K562 (cell line): ENCODE data around the gene FLII. TPM values are rescaled to one million over a fixed set of nuclear protein-coding genes. Genes with fewer than 3 reads are reported as not detected.

ENCODE experiments used
- ATAC-seq: fragments of 200-7000 bp; cut with Tn5 transposase; 3 replicates; pipeline ENCODE4 v1.9.1; 2020; ENCODE audit warnings: moderate library complexity
- BruUV-seq: library from RNA; stranded (reverse); fragments of 400-500 nt; replicated peaks from 2 replicates; lab custom pipeline; 2021; lab: Mats Ljungman, UMichigan
- CTCF ChIA-PET: fragments of 300-600 bp; formaldehyde crosslinking; extraction: SDS; loops from one replicate; lab custom pipeline; 2021; ENCODE audit warnings: low intra/inter-chr PET ratio; lab: Yijun Ruan, JAX
- POLR2A ChIA-PET: fragments of 300-600, 350-650 bp; sonication (Branson Sonifier 250); formaldehyde crosslinking; extraction: SDS; loops from one replicate; lab custom pipeline; 2021; ENCODE audit warnings: antibody characterized with exemption, inconsistent platforms; lab: Yijun Ruan, JAX
- DNase-seq, 4 experiments: peaks; one replicate each; pipeline versions ENCODE4 v3.0.0 to v3.0.0-alpha.2; 2011 to 2018; ENCODE audit warnings: low spot score in 3 of 4, mixed read lengths in 3 of 4; ENCODE audit errors: extremely low read depth in 1 of 4
- FAIRE-seq: peaks from 2 replicates; lab custom pipeline; 2011; peaks lifted over from hg19 to GRCh38; lab: Jason Lieb, UNC
- H2AFZ ChIP-seq: 2 replicates; pipeline ENCODE4 v1.6.0; 2011; ENCODE audit warnings: low read depth, low read length, control low read depth, inconsistent platforms
- H3K27ac ChIP-seq: fragments of 200-600 bp; 3 replicates; pipeline ENCODE4 v1.8.0; 2011; ENCODE audit warnings: low read depth, mild to moderate bottlenecking, control low read depth, inconsistent platforms, low read length, moderate library complexity, mixed read lengths; ENCODE audit errors: extremely low read depth
- H3K27me3 ChIP-seq, 2 experiments: fragments of 300-600 bp in 1 of 2; 2 replicates in 1 of 2; 3 replicates in 1 of 2; pipeline versions ENCODE4 v1.6.0 to v1.8.0; 2011; ENCODE audit warnings: inconsistent platforms in 2 of 2, low read length in 2 of 2, mild to moderate bottlenecking in 1 of 2, mixed read lengths in 1 of 2, moderate library complexity in 1 of 2; ENCODE audit not compliant: control insufficient read depth in 2 of 2, insufficient read depth in 2 of 2
- H3K36me3 ChIP-seq: fragments of 300-600 bp; 3 replicates; pipeline ENCODE4 v1.8.0; 2011; ENCODE audit warnings: mild to moderate bottlenecking, low read length, inconsistent platforms; ENCODE audit not compliant: control insufficient read depth, insufficient read depth
- H3K4me1 ChIP-seq, 2 experiments: fragments of 200-600 bp in 1 of 2; replicated peaks in 1 of 2; 2 replicates in 1 of 2; 3 replicates in 1 of 2; pipeline versions ENCODE4 v1.5.1 to v1.8.0; 2011; ENCODE audit warnings: inconsistent platforms in 2 of 2, low read length in 2 of 2, mild to moderate bottlenecking in 1 of 2, mixed read lengths in 1 of 2, moderate library complexity in 1 of 2; ENCODE audit not compliant: control insufficient read depth in 2 of 2, insufficient read depth in 2 of 2
- H3K4me2 ChIP-seq: 2 replicates; pipeline ENCODE4 v1.6.1; 2011; ENCODE audit warnings: low read length, control low read depth, inconsistent platforms, mixed read lengths; ENCODE audit not compliant: insufficient read depth
- H3K4me3 ChIP-seq: fragments of 200-600 bp; sonication (generic), shearing (Covaris generic); 2 replicates; pipeline ENCODE4 v1.5.1; 2016; ENCODE audit warnings: control low read depth, inconsistent platforms
- H3K79me2 ChIP-seq: fragments of 200-600 bp; 3 replicates; pipeline ENCODE4 v1.8.0; 2011; ENCODE audit warnings: low read length, inconsistent platforms; ENCODE audit not compliant: control insufficient read depth, insufficient read depth
- H3K9ac ChIP-seq, 2 experiments: 2 replicates each; pipeline versions ENCODE4 v1.6.0 to v1.6.1; 2011; ENCODE audit warnings: low read depth in 2 of 2, low read length in 2 of 2, control low read depth in 1 of 2, inconsistent platforms in 1 of 2, mild to moderate bottlenecking in 1 of 2, mixed read lengths in 1 of 2; ENCODE audit not compliant: insufficient read depth in 1 of 2
- H3K9me1 ChIP-seq: one replicate; pipeline ENCODE4 v1.6.0; 2011; ENCODE audit warnings: inconsistent platforms, mild to moderate bottlenecking, low read length, moderate library complexity; ENCODE audit not compliant: control insufficient read depth, insufficient read depth
- H3K9me3 ChIP-seq: replicated peaks from 2 replicates; pipeline ENCODE4 v1.5.1; 2011; ENCODE audit warnings: low read depth, low read length, inconsistent platforms; ENCODE audit not compliant: control insufficient read depth, insufficient read depth
- H4K20me1 ChIP-seq: replicated peaks from 2 replicates; pipeline ENCODE4 v1.6.1; 2011; ENCODE audit warnings: low read length, inconsistent platforms, mixed read lengths; ENCODE audit not compliant: control insufficient read depth, insufficient read depth
- ATF2 ChIP-seq: sonication (generic); formaldehyde crosslinking; IDR thresholded peaks from 2 replicates; pipeline ENCODE4 v1.8.1; 2022; ENCODE audit warnings: missing genetic modification reagents
- CBFA2T2 ChIP-seq: fragments of 450-650 bp; conservative IDR thresholded peaks from 2 replicates; pipeline ENCODE4 v1.6.1; 2017; ENCODE audit warnings: mild to moderate bottlenecking
- CEBPG ChIP-seq, 3 experiments: fragments of 200-800 bp in 1 of 3; sonication (Bioruptor generic) in 1 of 3; sonication (generic) in 1 of 3; formaldehyde crosslinking in 1 of 3; IDR thresholded peaks in 2 of 3; conservative IDR thresholded peaks in 1 of 3; 2 replicates each; pipeline versions ENCODE4 v1.6.1 to v1.8.0; 2016 to 2022; ENCODE audit warnings: missing compliant biosample characterization in 2 of 3, missing genetic modification characterization in 2 of 3, mild to moderate bottlenecking in 1 of 3, missing genetic modification reagents in 1 of 3
- DLX4 ChIP-seq: fragments of 250-450 bp; sonication (Bioruptor Pico); IDR thresholded peaks from 2 replicates; pipeline ENCODE4 v1.6.1; 2021; ENCODE audit warnings: mild to moderate bottlenecking
- E2F3 ChIP-seq: fragments of 250-450 bp; sonication (Bioruptor Pico); IDR thresholded peaks from 2 replicates; pipeline ENCODE4 v1.4.0; 2020; ENCODE audit warnings: mild to moderate bottlenecking
- EGR1 ChIP-seq: fragments of 450-650 bp; conservative IDR thresholded peaks from 2 replicates; pipeline ENCODE4 v1.6.1; 2017; ENCODE audit warnings: mild to moderate bottlenecking
- GABPB1 ChIP-seq: sonication (generic); formaldehyde crosslinking; IDR thresholded peaks from 2 replicates; pipeline ENCODE4 v1.8.0; 2022; ENCODE audit warnings: mild to moderate bottlenecking, missing genetic modification reagents
- GMEB1 ChIP-seq: fragments of 250-450 bp; sonication (Bioruptor Pico); IDR thresholded peaks from 2 replicates; pipeline ENCODE4 v1.4.0; 2020; ENCODE audit warnings: mild to moderate bottlenecking
- KHSRP ChIP-seq: fragments of 450-650 bp; IDR thresholded peaks from 2 replicates; pipeline ENCODE4 v1.6.1; 2017
- MLX ChIP-seq, 2 experiments: fragments of 450-650 bp in 1 of 2; sonication (generic) in 1 of 2; formaldehyde crosslinking; conservative IDR thresholded peaks; 2 replicates each; pipeline versions ENCODE4 v1.4.0 to v1.8.1; 2020 to 2022; ENCODE audit warnings: mild to moderate bottlenecking in 1 of 2, missing genetic modification reagents in 1 of 2
- NRF1 ChIP-seq, 2 experiments: fragments of 450-650 bp; IDR thresholded peaks in 1 of 2; conservative IDR thresholded peaks in 1 of 2; 2 replicates each; pipeline ENCODE4 v1.6.1; 2014; ENCODE audit warnings: mild to moderate bottlenecking in 2 of 2
- RNF2 ChIP-seq: sonication (generic); IDR thresholded peaks from 2 replicates; pipeline ENCODE4 v1.6.1; 2016
- TBP ChIP-seq: optimal IDR thresholded peaks from 2 replicates; pipeline ENCODE3; 2011; ENCODE audit warnings: low read depth, low read length, improper control_type of control experiment
- TSC22D4 ChIP-seq: fragments of 450-650 bp; IDR thresholded peaks from 2 replicates; pipeline ENCODE4 v1.6.1; 2016; ENCODE audit warnings: missing genetic modification characterization, missing biosample characterization, control low read depth
- ZFP1 ChIP-seq: fragments of 450-650 bp; formaldehyde crosslinking; IDR thresholded peaks from 2 replicates; pipeline ENCODE4 v1.4.0; 2020; ENCODE audit warnings: mild to moderate bottlenecking, mixed read lengths
- ZKSCAN1 ChIP-seq: fragments of 150-350 bp; IDR thresholded peaks from 2 replicates; pipeline ENCODE4 v1.6.1; 2016; ENCODE audit warnings: low read depth, low read length
- ZNF589 ChIP-seq: fragments of 200-800 bp; sonication (Bioruptor generic); IDR thresholded peaks from 2 replicates; pipeline ENCODE4 v1.6.1; 2016; ENCODE audit warnings: low read depth, missing genetic modification characterization, missing compliant biosample characterization
- ZNF740 ChIP-seq, 3 experiments: fragments of 200-800 bp in 1 of 3; sonication (Bioruptor generic) in 1 of 3; sonication (generic) in 1 of 3; formaldehyde crosslinking in 1 of 3; IDR thresholded peaks; 2 replicates each; pipeline versions ENCODE4 v1.6.1 to v1.8.0; 2016 to 2022; ENCODE audit warnings: mild to moderate bottlenecking in 2 of 3, missing compliant biosample characterization in 2 of 3, missing genetic modification characterization in 2 of 3, missing genetic modification reagents in 1 of 3
- WGBS: fragments of 100-300 bp; shearing (Covaris generic); methylation state at CpG from one replicate; pipeline ENCODE4 v1.1.6; 2016; ENCODE audit warnings: low coverage, mixed read lengths; ENCODE audit not compliant: insufficient coverage; ENCODE audit errors: missing lambda C conversion rate; 5-methylcytosine and 5-hydroxymethylcytosine counted together
- in situ Hi-C: fragments of 300-500 bp; cut with MboI; formaldehyde crosslinking; loops from 4 replicates; pipeline ENCODE4 v1.15.0; 2018; ENCODE audit warnings: inconsistent platforms, mixed read lengths
- intact Hi-C: fragments of 100-400 bp; cut with micrococcal nuclease; formaldehyde crosslinking; loops from 2 replicates; pipeline ENCODE4 v1.14.2; 2022
- polyA plus RNA-seq, 8 experiments: library from polyadenylated mRNA; depleted of rRNA in 4 of 8; stranded (reverse) in 5 of 8; unstranded in 3 of 8; fragments of >200 nt; fragmentation: Nextera tagmentation in 2 of 8; fragmentation: Illumina TruSeq in 1 of 8; extraction: Ambion mirVana in 2 of 8; extraction: Trizol in 1 of 8; gene quantifications; 2 replicates each; pipeline versions ENCODE4 v1.2.1 to v1.2.3, GENCODE V29; 2011 to 2014; ENCODE audit warnings: inconsistent platforms in 1 of 8, missing spikeins in 1 of 8
- total RNA-seq, 7 experiments: library from RNA; depleted of rRNA in 6 of 7; stranded (reverse); fragments of >200 nt in 6 of 7; fragmentation: Illumina TruSeq in 2 of 7; extraction: Trizol in 2 of 7; gene quantifications; 2 replicates each; pipeline versions ENCODE4 v1.2.1 to v1.2.3, GENCODE V29; 2011 to 2021; ENCODE audit warnings: low replicate concordance in 1 of 7

Gene FLII
- total and polyA plus RNA-seq, 9 of the 15 experiments (the other 6 are each of a cell fraction or from before 2014, with no cell fraction given), result 11.7 to 126 (median 82.5) TPM

- peaks cover 2 to 33% of the 10 kb centered on the region in 2 experiments; a peak in 3 of 5 replicates for H3K4me1 ChIP-seq
- no peak overlapping the region for H3K4me2 ChIP-seq
- FAIRE-seq (no peak), ATAC-seq (no peak), DNase-seq (no peak)
- H3K36me3 ChIP-seq, result no peaks in the 10 kb centered on the region
- peaks cover 8% of the 10 kb centered on the region; the same call in 2 of the 3 replicates for H3K79me2 ChIP-seq
- H3K9ac ChIP-seq, result peak overlapping the region in 1 of 2 experiments; percentile 13; a peak in 1 of 4 replicates
- BruUV-seq, result no TSS peak
- POLR2A ChIA-PET, result interaction anchor here (0.9 kb wide), 1 partner anchor 29 kb away, joined by 4 read pairs; no protein-coding TSS in a partner anchor
- H3K9me1 ChIP-seq, result no peaks in the 10 kb centered on the region
- no peaks in the 10 kb centered on the region for H3K9me3 ChIP-seq
- no peak overlapping the region for H2AFZ ChIP-seq
- CTCF ChIA-PET, result interaction anchor here (0.6 kb wide), 1 partner anchor 41 kb away, joined by 3 read pairs; no protein-coding TSS in a partner anchor
- no peak overlapping the region for H3K27ac ChIP-seq
- in situ Hi-C loops (no loop called here), intact Hi-C loops (no loop called here)
- WGBS, result 85% methylated on average over 5 of the region's 7 CpGs
- H4K20me1 ChIP-seq, result no peaks in the 10 kb centered on the region
- H3K27me3 ChIP-seq, result no peaks in the 10 kb centered on the region
- H3K4me3 ChIP-seq, result no peak overlapping the region
- TF ChIP-seq KHSRP (no peak), ZFP1 (CRISPR knock-in tag) (no peak), ZNF740 (CRISPR knock-in tag; IDR thresholded peaks at IDR 0.05) (no peak), ZNF740 (tag; IDR thresholded peaks at IDR 0.05) (no peak), RNF2 (no peak), MLX (CRISPR knock-in tag; conservative IDR thresholded peaks at IDR 0.05) (no peak), DLX4 (CRISPR knock-in tag) (no peak), E2F3 (CRISPR knock-in tag) (no peak), ZKSCAN1 (no peak), CEBPG (CRISPR knock-in tag; IDR thresholded peaks at IDR 0.05) (no peak), CEBPG (tag; conservative IDR thresholded peaks at IDR 0.05 in 1 of 2, IDR thresholded peaks at IDR 0.05 in 1 of 2) (no peak), GABPB1 (no peak), CBFA2T2 (no peak), TBP (no peak), EGR1 (no peak), ATF2 (CRISPR knock-in tag) (no peak), ZNF589 (no peak), NRF1 (conservative IDR thresholded peaks at IDR 0.05 in 1 of 2, IDR thresholded peaks at IDR 0.05 in 1 of 2) (no peak), GMEB1 (CRISPR knock-in tag) (no peak), TSC22D4 (tag) (no peak)
Observed at GRCh38 chr17:18229771-18230170, 28.8 kb downstream of the FLII start.
